Measurements from ENCODE around the gene TBX19.
"Not testable (repeated sequence)": the region's sequence is repeated elsewhere in the genome, so short reads cannot be mapped to it uniquely, and the experiment has no call there.

Gene TBX19

DNA sequence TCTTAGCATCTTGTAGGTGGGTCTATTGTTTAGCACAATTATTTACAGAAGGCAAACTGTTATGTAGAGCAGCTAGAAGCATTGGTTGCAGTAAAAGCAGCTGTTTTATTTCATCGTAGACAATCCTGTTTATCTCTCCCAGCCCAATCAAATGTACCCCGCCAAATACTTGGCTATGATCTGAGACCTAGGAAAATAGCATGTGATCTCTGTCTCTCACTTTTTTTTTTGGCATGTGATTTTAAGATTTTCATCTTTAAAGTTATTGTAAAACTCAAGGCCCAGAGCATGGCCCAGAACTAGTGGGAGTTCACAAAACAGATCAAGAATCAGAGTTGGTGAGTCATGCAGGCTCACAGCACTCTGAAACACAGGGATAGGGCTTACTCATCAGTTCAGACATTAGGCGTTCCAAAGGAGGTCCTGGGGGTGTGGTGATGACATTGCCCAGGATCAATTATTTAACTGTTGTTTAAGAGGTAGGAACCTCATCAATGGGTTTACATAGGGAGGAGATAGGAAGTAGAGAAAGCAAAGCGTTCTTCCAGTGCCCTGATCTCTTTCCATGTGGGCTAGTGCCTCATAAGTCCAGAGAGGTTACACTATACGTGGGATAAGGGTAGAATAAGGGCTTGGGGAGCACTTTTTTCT lies 40.2 kb downstream of the TBX19 start:
- DNase-seq (ENCODE audit: low read depth): no peak

DNA sequence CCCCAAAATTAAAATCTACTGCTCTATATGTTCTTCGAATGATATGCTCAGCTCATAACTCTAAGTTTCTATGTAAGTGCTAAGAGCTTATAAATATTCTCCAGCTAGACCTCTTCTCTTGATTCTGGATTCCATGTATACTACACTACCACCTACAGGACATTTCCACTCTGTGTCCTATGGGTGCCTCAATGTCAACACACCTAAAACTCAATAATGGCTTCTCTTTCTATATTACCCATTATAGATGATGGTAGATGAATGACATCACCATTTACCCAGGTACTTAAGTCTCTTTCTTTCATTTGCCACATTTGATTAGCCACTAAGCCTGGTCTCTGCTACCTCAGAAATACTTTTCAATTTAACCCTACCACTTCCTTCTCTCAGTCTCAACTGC lies 41.3 kb downstream of the TBX19 start:
- DNase-seq (ENCODE audit: low read depth): no peak

DNA sequence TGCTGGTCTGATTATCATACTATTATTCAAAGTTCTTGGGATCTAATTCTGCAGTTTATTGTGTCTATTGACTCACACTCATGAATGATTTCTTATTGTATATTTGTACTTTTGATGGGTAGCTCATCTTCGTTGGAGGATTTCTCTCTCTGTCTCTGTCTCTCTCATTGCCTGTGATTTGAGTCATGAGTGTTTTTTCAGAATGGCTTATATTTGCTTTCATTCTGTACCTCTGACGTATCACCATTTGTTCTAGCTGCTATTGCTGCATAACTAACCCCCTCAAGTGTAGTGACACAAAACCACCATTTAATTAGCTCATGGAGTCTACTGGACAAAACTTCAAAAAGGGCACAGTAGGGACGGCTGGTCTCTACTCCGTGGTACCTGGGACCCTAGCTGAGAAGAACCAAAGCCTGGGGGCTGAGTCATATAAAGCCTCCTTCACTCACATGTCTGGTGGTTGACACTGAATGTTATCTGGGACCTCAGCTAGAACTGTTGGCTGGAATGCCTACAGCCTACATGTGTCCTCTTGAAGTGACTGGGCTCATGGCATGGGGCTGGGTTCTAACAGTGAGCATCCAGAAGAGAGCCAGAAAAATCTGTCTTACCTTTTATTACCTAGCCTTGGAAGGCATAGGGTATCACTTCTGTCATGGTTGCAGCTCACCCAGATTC lies 44.2 kb downstream of the TBX19 start:
- DNase-seq (ENCODE audit: low read depth): no peak

DNA sequence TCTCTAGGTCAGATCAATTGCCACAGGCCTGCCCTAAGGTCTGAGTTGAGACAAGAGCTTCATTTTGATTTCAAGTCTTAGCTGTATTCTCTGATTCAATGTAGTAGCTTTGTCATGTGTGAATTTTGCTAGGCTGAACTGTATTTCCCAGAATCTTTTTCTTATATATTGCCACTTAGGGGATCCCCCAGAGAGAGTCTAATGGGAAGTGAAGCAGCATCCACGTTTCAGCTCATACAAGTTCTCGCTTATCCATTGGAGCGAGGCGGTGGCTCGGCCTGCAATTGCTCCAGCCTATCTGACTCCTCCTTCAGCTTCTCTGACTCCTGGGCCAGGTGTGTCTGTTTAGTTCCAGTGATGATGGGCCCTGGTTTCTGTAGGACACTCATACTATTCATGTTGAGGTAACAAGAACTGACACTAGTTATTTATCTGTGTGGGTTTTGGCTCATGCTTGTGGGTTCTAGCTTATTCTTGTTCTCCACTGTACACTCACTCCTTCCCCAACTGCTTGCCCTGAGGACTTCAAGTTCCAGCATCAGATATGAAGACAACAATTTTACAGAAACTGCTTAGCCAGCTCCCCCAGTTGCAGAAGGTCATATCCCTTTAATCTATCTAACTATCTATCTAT lies 48.2 kb downstream of the TBX19 start:
- no peak for DNase-seq (ENCODE audit: low read depth)

DNA sequence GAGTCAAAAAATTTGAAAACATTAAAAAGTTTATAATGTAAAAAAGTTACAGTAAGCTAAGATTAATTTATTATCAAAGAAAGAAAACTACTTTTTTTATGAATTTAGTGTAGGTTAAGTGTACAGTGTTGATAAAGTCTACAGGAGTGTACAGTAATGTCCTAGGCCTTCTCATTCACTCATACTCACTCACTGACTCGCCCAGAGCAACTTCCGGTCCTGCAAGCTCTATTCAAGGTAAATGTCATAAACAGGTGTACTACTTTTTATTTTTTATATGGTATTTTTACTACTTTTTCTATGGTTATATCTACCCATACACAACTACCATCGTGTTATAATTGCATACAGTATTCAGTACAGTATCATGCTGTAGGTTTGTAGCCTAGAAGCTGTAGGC lies 49.6 kb downstream of the TBX19 start:
- no peak for DNase-seq (ENCODE audit: low read depth)

DNA sequence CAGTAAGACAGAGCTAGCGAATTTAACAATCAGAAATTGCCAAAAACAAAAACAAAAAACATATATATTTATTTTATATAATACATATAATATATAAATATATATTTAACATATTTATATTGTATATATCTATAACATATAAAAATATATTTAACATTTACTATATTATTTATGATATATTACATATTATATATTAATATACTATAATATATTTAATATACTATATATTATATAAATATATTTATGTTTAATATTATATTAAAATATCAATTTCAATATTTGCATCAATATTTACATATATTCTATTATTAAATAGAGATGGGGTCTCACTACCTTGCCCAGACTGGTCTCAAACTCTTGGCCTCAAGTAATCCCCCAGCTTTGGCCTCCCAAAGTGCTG lies 50.9 kb downstream of the TBX19 start:
- no peak for DNase-seq (ENCODE audit: low read depth)

DNA sequence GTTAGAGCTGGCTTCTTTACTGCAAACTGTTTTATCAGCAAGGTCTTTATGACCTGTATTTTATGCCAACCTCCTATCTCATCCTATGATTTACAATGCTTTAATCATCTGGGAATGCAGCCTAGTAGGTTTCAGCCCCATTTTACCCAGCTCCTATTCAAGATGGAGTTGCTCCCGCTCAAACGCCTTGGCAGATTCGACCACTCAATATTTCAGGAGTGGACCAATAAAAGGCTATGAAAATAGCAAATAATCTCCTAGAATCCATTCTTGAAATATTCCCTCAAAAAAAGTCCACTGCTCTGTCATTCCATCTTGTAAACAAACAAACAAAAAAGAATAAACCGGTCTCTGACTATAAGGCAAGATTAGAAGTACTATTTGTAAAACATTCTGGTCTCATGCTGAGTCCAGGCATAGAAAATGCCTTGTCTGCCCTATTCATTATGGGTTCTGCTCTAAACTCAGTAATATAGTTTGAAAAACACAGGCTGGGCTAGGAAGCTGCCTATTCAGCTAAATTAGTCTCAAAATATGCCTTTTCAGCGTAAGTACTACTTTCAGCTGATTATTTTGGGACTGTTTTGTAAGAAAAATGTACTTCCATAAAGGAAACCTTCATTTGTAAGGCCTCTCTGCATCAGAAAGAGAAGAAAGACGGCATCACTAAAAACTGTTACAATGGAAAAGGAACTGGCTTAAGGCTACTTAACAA lies 53.0 kb downstream of the TBX19 start:
- DNase-seq (ENCODE audit: low read depth): no peak

DNA sequence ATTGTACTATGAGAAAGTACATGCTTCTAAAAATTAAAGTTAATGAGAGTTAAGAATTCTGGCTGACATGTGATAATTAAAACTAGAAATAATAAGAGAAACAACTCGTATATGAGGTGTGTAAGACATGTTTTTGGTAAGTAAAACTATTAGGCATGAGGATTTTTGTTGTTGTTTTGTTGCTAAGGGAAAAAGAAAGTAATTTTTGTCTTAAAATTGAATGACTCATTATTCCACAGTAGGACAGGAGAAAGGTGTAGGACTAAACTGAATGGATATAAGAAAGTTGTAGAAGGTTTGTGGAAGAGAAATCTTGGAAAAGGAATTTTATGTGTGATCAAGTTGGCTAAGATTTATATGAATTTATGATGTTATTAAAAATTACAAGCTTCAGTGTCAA lies 54.8 kb downstream of the TBX19 start:
- DNase-seq (ENCODE audit: low read depth): no peak

DNA sequence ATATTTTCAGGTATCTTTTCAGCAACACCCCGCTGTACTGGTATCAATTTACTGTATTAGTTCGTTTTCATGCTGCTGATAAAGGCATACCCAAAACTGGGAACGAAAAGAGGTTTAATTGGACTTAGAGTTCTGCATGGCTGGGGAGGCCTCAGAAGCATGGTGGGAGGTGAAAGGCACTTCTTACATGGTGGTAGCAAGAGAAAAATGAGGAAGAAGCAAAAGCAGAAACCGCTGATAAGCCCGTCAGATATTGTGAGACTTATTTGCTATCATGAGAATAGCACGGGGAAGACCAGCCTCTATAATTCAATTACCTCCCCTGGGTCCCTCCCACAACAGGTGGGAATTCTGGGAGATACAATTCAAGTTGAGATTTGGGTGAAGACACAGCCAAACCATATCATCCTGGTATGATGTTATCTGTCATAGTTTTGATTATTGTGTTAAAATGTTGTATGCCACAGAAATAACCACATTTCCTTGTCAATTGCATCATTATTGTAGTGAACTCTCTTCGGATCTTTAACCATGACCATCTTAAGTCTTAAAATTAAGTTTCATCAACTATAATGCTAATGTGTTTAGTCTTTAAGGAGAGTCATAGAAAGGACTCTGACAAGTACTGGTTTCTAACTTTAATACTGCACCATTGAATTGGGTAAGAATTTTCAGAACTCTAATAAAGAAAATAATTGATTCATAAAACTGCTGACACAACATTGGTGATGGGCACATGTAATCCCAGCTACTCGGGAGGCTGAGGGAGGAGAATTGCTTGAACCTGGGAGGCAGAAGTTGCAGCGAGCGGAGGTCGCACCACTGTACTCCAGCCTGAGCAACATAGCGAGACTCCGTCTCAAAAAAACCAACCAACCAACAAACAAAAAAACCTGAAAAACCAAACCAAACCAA lies 58.2 kb downstream of the TBX19 start:
- no peak for DNase-seq (ENCODE audit: low read depth)

DNA sequence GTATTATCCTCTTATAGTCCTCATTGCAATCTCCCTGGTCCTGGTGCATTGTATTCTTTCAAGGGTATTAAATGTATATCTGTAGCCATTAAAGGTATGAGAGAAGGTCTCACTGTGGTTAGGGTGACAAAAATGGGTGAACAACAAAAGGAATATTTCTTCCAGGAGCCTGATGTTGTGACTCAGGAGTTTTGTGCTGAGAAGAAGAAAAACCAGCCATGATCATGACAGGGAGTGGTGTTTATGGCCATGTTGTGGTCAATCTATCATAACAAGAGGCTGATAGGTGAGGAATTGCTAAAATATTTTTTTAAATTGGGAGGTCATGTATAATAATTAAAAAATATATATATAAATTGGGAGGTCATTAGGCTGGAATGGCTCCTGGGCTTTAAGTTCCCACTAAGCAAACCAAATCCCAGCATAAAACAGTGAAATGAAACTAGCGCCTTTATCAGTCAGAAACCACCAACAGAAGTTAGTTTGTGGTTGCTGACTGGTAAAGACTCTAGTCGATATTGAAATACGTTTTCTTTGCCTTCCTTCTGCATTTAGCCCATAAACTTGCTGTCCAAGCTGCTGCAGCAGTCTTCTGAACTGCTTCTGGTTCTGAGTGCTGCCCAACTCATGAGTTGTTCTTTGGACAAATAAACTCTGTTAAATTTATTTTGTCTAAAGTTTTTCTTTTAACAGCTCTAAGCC lies 60.3 kb downstream of the TBX19 start:
- no peak for DNase-seq (ENCODE audit: low read depth)

DNA sequence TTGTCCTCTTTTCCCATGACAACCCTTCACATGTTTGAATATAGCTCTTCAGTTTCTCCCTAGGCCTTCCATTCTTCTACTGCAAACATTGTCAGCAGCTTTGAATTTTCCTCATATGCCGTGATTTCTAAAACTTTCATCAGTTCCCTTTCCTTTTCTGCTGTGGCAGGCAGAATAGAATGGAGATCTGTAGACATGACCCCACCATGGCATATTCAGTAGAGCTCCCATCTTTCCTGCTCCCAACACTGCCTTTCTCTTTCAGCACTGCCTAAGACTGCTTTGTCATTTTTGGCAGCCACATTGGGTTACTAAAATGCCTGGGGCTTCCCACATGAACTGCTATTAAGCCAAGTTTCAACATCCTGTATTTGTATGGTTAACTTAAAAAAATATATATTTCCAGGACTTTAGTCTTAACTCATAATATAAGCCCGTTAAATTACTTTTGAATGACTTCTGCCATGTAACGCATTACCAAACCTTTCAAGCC lies 60.9 kb downstream of the TBX19 start:
- no peak for DNase-seq (ENCODE audit: low read depth)

DNA sequence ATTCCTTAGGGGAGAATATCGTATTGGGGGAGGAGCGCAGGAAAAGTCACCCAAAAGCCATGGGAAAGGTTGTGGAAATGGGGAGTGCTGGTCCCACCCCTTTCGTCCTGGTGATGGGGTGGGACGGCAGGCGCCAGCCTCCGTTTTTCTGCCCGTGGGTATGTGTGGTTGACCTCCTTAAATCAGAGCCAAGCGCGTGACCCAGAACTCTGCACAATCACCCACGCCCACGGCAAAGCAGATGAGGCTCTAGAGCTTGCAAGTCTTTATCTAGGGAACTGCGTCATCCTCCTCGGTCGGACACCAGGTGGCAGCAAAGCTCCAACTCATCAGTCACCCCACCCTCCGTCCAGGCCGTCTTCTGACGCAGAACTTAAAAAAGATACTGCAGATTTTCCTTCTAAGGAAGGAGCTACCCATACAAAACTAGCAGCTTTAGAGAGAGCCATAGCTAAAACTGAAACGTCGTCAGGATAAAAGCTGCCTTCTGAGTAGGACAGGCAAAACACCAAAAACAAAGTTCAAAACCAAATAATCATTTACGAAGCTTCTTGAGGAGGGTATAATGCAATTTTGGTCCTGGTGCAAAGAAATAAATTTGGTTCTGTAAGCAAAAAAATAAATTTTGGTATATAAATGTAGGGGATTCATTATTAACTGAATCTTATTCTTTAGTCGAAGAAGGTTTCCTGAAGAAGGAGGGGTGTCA lies 62.0 kb downstream of the TBX19 start:
- peak; percentile 79 for DNase-seq (ENCODE audit: low read depth)

DNA sequence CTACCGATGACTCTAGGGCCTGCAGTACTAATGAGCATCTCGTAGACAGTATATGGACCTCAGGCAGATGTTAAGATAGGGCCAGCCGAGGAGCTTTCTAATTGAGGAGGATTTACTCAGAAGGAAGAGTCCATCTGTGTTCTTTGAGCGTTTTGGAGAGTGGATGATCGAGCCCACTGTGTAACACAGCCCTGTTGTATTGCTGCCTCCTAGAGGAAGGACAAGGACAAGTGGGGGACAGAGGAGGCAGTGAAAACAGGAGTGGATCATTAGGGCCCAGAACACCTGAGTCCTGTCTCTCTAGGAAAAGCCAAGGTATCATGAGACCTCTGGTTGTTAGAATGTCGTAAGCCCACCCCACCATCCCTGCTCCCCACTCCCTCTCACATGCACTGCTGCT lies 62.9 kb downstream of the TBX19 start:
- DNase-seq (ENCODE audit: low read depth): no peak

DNA sequence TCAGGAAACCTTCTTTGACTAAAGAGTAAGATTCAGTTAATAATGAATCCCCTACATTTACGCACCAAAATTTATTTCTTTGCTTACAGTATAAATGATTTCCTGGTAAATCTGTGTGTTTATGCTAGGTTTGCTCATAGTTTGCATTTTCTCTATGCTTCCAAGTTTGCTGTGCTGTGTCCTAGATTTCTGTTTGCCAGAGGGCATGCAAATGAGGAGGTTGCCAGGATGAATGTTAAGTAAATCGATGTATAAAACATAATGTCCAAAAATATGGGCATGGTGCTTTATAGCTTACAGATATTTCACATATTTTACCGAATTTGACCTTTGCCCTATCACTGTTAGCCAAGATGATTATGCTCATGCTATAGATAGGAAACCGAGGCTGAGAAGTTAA lies 63.8 kb downstream of the TBX19 start:
- no peak for DNase-seq (ENCODE audit: low read depth)

DNA sequence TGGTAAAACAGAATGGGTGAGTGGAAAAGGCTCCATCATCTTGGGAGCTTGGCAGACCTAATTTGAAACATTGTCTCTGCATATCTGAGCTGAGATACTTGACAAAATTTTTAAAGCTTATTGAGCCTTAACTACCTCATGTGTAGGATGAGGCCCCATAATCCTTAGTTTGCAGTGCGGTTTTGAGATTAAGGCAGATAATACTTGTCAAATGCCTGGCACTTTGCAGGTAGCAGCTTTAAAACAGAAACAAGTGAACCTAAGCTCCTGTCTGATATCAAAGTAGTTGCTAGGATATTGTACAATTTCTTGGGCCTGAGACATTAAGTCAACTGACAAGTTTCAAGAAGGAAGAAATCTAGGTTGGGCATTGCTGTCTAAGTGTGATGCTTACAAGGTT lies 65.3 kb downstream of the TBX19 start:
- no peak for DNase-seq (ENCODE audit: low read depth)

DNA sequence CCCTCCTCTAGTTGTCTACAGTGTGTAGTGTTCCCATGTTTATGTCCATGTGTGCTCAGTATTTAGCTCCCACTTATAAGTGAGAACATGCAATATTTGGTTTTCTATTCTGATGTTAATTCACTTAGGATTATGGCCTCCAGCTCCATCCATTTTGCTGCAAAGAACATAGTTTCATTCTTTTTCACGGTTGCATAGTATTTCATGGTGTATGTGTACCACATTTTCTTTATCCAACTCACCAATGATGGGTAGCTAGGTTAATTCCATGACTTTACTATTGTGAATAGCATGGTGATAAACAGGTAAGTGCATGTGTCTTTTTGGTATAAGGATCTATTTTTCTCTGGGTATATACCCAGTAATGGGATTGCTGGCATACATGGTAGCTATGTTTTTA lies 67.0 kb downstream of the TBX19 start:
- DNase-seq (ENCODE audit: low read depth): no peak

DNA sequence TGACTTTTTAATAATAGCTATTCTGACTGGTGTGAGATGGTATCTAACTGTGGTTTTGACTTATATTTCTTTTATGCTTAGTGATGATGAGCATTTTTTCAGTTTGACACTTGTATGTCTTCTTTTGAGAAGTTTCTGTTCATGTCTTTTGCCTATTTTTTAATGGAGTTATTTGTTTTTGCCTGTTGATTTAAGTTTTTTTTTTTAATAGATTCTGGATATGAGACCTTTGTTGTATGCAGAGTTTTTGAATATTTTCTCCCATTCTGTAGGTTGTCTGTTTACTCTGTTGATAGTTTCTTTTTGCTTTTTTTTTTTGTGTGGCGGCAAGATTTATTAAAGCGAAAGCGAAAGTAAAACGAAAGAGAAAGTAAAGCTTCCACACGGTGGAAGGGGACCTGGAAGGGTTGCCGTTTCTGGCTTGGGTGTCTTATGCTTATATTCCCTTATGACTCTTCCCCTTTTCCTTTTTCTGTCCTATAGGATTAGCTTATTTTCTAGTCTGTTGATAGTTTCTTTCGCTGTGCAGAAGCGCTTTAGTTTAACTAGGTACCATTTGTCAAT lies 67.6 kb downstream of the TBX19 start:
- no peak for DNase-seq (ENCODE audit: low read depth)

DNA sequence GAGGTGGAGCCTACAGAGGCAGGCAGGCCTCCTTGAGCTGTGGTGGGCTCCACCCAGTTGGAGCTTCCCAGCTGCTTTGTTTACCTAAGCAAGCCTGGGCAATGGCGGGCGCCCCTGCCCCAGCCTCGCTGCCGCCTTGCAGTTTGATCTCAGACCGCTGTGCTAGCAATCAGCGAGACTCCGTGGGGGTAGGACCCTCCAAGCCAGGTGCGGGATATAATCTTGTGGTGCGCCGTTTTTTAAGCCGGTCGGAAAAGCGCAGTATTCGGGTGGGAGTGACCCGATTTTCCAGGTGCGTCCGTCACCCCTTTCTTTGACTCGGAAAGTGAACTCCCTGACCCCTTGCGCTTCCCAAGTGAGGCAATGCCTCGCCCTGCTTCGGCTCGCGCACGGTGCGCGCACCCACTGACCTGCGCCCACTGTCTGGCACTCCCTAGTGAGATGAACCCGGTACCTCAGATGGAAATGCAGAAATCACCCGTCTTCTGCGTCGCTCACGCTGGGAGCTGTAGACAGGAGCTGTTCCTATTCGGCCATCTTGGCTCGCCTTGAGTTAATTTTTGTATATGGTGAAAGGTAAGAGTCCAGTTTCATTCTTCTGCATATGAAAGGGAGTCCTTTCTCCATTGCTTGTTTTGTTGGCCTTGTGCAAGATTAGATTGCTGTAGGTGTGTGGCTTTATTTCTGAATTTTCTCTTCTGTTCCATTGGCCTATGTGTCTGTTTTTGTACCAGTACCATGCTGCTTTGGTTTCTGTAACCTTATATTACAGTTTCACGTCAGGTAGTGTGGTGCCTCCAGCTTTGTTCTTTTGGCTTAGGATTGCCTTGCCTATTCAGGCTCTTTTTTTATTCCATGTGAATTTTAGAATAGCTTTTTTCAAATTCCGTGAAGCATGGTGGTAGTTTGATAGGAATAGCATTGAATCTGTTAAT lies 73.9 kb downstream of the TBX19 start:
- not testable (repeated sequence) for DNase-seq (ENCODE audit: low read depth)
